ENCODE data around the gene PIGH. TPM values are rescaled to one million over a fixed set of nuclear protein-coding genes. Genes with fewer than 3 reads are reported as not detected.
A peak's percentile ranks its signal among the peaks of the same experiment; 100 is the strongest.

PIGH gene
- total and polyA plus RNA-seq, 2 of the 13 experiments (the other 11 are each of a cell fraction or from before 2014, with no cell fraction given) = 30.0 to 43.5 TPM

GRCh38 chr14:67599698-67600561 is at the start of gene PIGH (continued):
- no peak; the same call in 1 of the 2 replicates for TF ChIP-seq ZNF281 (CRISPR knock-in tag; IDR thresholded peaks at IDR 0.05; ENCODE audit: borderline replicate concordance)
- TF ChIP-seq NR2C2 (CRISPR knock-in tag; IDR thresholded peaks at IDR 0.05; ENCODE audit: borderline replicate concordance) = no peak
- TF ChIP-seq, protein P1, sequence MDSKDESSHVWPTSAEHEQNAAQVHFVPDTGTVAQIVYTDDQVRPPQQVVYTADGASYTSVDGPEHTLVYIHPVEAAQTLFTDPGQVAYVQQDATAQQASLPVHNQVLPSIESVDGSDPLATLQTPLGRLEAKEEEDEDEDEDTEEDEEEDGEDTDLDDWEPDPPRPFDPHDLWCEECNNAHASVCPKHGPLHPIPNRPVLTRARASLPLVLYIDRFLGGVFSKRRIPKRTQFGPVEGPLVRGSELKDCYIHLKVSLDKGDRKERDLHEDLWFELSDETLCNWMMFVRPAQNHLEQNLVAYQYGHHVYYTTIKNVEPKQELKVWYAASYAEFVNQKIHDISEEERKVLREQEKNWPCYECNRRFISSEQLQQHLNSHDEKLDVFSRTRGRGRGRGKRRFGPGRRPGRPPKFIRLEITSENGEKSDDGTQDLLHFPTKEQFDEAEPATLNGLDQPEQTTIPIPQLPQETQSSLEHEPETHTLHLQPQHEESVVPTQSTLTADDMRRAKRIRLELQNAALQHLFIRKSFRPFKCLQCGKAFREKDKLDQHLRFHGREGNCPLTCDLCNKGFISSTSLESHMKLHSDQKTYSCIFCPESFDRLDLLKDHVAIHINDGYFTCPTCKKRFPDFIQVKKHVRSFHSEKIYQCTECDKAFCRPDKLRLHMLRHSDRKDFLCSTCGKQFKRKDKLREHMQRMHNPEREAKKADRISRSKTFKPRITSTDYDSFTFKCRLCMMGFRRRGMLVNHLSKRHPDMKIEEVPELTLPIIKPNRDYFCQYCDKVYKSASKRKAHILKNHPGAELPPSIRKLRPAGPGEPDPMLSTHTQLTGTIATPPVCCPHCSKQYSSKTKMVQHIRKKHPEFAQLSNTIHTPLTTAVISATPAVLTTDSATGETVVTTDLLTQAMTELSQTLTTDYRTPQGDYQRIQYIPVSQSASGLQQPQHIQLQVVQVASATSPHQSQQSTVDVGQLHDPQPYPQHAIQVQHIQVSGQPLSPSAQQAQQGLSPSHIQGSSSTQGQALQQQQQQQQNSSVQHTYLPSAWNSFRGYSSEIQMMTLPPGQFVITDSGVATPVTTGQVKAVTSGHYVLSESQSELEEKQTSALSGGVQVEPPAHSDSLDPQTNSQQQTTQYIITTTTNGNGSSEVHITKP (CRISPR knock-in tag; IDR thresholded peaks at IDR 0.05; ENCODE audit: low read depth) = no peak
- no peak for TF ChIP-seq JDP2 (CRISPR knock-in tag; IDR thresholded peaks at IDR 0.05; ENCODE audit: borderline replicate concordance)
- no peak; the same call in 1 of the 2 replicates for TF ChIP-seq SMAD1 (CRISPR knock-in tag; IDR thresholded peaks at IDR 0.05; ENCODE audit: borderline replicate concordance, low read depth)
- no peak for TF ChIP-seq STAT5B (CRISPR knock-in tag; IDR thresholded peaks at IDR 0.05)
- no peak for TF ChIP-seq ZNF576 (CRISPR knock-in tag; IDR thresholded peaks at IDR 0.05)
- no peak for TF ChIP-seq ADNP (CRISPR knock-in tag; IDR thresholded peaks at IDR 0.05)
- no peak for TF ChIP-seq ZNF629 (CRISPR knock-in tag; conservative IDR thresholded peaks at IDR 0.05)
- TF ChIP-seq NR3C1 (CRISPR knock-in tag; IDR thresholded peaks at IDR 0.05) = no peak
- TF ChIP-seq NFE2L2 (IDR thresholded peaks at IDR 0.05; ENCODE audit: low read length) = no peak
- TF ChIP-seq, protein P2, sequence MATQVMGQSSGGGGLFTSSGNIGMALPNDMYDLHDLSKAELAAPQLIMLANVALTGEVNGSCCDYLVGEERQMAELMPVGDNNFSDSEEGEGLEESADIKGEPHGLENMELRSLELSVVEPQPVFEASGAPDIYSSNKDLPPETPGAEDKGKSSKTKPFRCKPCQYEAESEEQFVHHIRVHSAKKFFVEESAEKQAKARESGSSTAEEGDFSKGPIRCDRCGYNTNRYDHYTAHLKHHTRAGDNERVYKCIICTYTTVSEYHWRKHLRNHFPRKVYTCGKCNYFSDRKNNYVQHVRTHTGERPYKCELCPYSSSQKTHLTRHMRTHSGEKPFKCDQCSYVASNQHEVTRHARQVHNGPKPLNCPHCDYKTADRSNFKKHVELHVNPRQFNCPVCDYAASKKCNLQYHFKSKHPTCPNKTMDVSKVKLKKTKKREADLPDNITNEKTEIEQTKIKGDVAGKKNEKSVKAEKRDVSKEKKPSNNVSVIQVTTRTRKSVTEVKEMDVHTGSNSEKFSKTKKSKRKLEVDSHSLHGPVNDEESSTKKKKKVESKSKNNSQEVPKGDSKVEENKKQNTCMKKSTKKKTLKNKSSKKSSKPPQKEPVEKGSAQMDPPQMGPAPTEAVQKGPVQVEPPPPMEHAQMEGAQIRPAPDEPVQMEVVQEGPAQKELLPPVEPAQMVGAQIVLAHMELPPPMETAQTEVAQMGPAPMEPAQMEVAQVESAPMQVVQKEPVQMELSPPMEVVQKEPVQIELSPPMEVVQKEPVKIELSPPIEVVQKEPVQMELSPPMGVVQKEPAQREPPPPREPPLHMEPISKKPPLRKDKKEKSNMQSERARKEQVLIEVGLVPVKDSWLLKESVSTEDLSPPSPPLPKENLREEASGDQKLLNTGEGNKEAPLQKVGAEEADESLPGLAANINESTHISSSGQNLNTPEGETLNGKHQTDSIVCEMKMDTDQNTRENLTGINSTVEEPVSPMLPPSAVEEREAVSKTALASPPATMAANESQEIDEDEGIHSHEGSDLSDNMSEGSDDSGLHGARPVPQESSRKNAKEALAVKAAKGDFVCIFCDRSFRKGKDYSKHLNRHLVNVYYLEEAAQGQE (IDR thresholded peaks at IDR 0.05; ENCODE audit: borderline replicate concordance in 1 of 2, low read depth in 1 of 2, low read length in 2 of 2) = peak in 1 of 2 experiments; percentile 79; a peak in 2 of 4 replicates
- TF ChIP-seq HDAC1 (CRISPR knock-in tag; IDR thresholded peaks at IDR 0.05) = peak; percentile 84
- TF ChIP-seq ZFY (CRISPR knock-in tag; IDR thresholded peaks at IDR 0.05) = peak; percentile 81
- TF ChIP-seq RBFOX2 (IDR thresholded peaks at IDR 0.05; ENCODE audit: low read depth, low read length) = peak; percentile 92
- TF ChIP-seq NKX3-1 (CRISPR knock-in tag; IDR thresholded peaks at IDR 0.05) = no peak
- no peak for TF ChIP-seq ZNF816 (CRISPR knock-in tag; IDR thresholded peaks at IDR 0.05; ENCODE audit: borderline replicate concordance)
- TF ChIP-seq ZNF672 (CRISPR knock-in tag; IDR thresholded peaks at IDR 0.05) = no peak
- no peak for TF ChIP-seq SCMH1 (CRISPR knock-in tag; IDR thresholded peaks at IDR 0.05; ENCODE audit: borderline replicate concordance)

Measured in HepG2 (cell line).